Activated B cell treated with CpG ODN at 0.5 μM for 24 hours (primary cell): ENCODE results near the gene ITPKC. TPM values are rescaled to one million over a fixed set of nuclear protein-coding genes. Genes with fewer than 3 reads are reported as not detected.

ENCODE experiments used
- ATAC-seq: fragments of 200-7000 bp; cut with Tn5 transposase; one replicate; pipeline ENCODE4 v1.10.0; 2021; ENCODE audit warnings: low read depth, mild to moderate bottlenecking, moderate library complexity
- CTCF ChIA-PET: fragments of 350-600 bp; sonication (Branson Sonifier 250); formaldehyde crosslinking; loops from one replicate; lab custom pipeline; 2021; ENCODE audit warnings: antibody characterized with exemption; lab: Charles Lee
- POLR2A ChIA-PET: fragments of 350-600 bp; sonication (Branson Sonifier 250); formaldehyde crosslinking; loops from one replicate; lab custom pipeline; 2021; ENCODE audit warnings: antibody characterized with exemption; lab: Charles Lee
- DNase-seq: peaks from one replicate; pipeline ENCODE4 v3.0.0; 2022
- H3K27ac Mint-ChIP-seq: one replicate; pipeline ENCODE4 v1.8.0; 2020; ENCODE audit warnings: mixed read lengths
- H3K27me3 Mint-ChIP-seq: one replicate; pipeline ENCODE4 v1.8.0; 2021; ENCODE audit warnings: mixed read lengths
- H3K36me3 Mint-ChIP-seq: one replicate; pipeline ENCODE4 v1.8.0; 2021; ENCODE audit warnings: low read depth, mixed read lengths
- H3K4me1 Mint-ChIP-seq: one replicate; pipeline ENCODE4 v1.8.0; 2021; ENCODE audit warnings: mixed read lengths
- H3K4me3 Mint-ChIP-seq: one replicate; pipeline ENCODE4 v1.8.0; 2020; ENCODE audit warnings: mild to moderate bottlenecking, mixed read lengths
- H3K9me3 Mint-ChIP-seq: one replicate; pipeline ENCODE4 v1.8.0; 2020; ENCODE audit warnings: mixed read lengths
- intact Hi-C: fragments of 100-400 bp; cut with micrococcal nuclease; formaldehyde crosslinking; loops from one replicate; pipeline ENCODE4 v1.15.1; 2024
- total RNA-seq: library from RNA; stranded (reverse); gene quantifications from 2 replicates; pipeline ENCODE4 v1.2.3, GENCODE V29; 2022
- TF ChIP-seq, protein P1 (sequence below): fragments of 200-600 bp; IDR thresholded peaks from one replicate; pipeline ENCODE4 v1.8.0; 2022; ENCODE audit warnings: antibody characterized with exemption, mild to moderate bottlenecking

The ITPKC gene
- total RNA-seq, 1 donor from 2014 or later, result 13.3 TPM

DNA sequence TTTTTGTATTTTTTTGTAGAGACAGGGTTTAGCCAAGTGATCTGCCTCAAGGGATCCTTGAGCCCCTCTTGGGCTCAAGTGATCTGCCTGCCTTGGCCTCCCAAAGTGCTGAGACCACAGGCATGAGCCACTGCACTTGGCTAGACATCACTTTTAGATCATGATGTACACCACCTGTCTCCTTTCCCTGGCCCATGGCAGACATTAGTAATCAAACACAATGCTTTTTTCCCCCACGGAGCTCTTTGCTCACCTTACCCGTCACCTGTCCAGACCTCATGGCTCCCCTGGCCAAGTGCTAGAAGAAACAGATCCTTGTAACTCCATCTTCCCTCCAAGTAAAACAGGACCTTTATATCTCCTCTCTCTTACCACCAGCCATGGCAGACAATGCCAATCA is 44.9 kb upstream of the ITPKC start:
- H3K9me3 Mint-ChIP-seq, result peaks cover 7% of the 10 kb centered on the region
- H3K4me3 Mint-ChIP-seq, result no peak overlapping the region
- peaks cover 20% of the 10 kb centered on the region for H3K36me3 Mint-ChIP-seq
- TF ChIP-seq, protein P1, sequence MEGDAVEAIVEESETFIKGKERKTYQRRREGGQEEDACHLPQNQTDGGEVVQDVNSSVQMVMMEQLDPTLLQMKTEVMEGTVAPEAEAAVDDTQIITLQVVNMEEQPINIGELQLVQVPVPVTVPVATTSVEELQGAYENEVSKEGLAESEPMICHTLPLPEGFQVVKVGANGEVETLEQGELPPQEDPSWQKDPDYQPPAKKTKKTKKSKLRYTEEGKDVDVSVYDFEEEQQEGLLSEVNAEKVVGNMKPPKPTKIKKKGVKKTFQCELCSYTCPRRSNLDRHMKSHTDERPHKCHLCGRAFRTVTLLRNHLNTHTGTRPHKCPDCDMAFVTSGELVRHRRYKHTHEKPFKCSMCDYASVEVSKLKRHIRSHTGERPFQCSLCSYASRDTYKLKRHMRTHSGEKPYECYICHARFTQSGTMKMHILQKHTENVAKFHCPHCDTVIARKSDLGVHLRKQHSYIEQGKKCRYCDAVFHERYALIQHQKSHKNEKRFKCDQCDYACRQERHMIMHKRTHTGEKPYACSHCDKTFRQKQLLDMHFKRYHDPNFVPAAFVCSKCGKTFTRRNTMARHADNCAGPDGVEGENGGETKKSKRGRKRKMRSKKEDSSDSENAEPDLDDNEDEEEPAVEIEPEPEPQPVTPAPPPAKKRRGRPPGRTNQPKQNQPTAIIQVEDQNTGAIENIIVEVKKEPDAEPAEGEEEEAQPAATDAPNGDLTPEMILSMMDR, result no peak
- intact Hi-C loops, result no loop called here
- H3K27me3 Mint-ChIP-seq, result no peaks in the 10 kb centered on the region
- no peak overlapping the region for H3K27ac Mint-ChIP-seq
- no peaks in the 10 kb centered on the region for H3K4me1 Mint-ChIP-seq
- CTCF ChIA-PET, result no interaction called here
- POLR2A ChIA-PET, result no interaction called here
- DNase-seq (no peak), ATAC-seq (no peak)

DNA sequence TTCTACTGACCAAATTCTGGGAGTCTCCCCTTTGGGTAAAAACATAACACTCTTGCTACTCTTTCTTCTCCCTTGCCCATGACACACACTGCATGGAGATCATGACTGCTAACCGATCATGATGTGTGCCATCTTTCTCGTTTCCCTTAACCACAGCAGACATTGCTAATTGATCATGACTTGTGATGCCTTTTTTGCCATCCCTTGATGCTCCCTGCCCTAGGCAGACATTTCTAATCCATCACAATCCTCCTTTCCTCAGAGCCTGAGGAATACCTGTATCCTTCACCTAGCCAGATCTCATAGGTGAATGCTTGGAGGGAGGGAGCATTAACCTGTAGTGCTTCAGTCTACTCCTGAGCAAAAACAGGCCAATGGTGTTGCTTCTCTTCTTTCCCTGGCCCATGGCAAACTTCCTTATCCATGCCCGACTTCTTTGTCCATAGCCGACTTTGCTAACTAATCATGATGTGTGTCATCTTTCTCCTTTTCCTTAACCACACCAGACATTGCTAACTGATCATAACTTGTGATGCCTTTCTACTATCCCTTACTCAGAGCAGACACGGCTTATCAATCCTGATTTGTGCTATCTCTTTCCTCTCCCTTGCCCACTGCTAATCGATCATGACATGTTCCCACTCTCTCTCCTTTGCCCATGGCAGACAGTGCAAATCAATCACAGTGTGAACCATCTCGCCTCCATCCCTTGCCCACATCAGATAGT is 44.2 kb upstream of the ITPKC start:
- peaks cover 7% of the 10 kb centered on the region for H3K9me3 Mint-ChIP-seq
- no peaks in the 10 kb centered on the region for H3K27me3 Mint-ChIP-seq
- H3K27ac Mint-ChIP-seq, result no peak overlapping the region
- H3K4me3 Mint-ChIP-seq, result no peak overlapping the region
- peaks cover 20% of the 10 kb centered on the region for H3K36me3 Mint-ChIP-seq
- ATAC-seq, result no peak
- TF ChIP-seq, protein P1, result no peak
- H3K4me1 Mint-ChIP-seq, result no peaks in the 10 kb centered on the region
- ChIA-PET POLR2A (no interaction called here), CTCF (no interaction called here)
- DNase-seq, result no peak
- intact Hi-C loops, result no loop called here

DNA sequence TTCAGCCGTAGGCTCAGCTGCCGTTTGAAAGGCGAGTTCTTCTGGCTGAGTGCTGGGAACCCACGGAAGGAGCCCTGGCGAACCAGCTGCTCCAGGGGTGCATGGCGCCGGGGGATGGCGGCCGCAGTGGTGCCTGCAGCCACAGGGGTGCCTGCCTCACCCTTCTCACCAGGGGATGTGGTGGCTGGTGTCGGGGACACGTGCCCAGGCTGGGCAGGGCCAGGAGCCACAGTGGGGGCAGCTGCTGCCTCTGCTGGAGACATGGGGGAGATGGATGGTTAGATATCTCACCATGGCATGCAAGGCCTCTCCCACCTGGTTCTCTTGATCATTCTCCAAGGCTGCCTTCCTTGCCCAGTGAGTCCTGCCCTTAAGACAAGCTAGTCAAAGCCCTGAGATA is 43.5 kb upstream of the ITPKC start:
- intact Hi-C loops, result no loop called here
- ChIA-PET CTCF (no interaction called here), POLR2A (no interaction called here)
- ATAC-seq (no peak), DNase-seq (no peak)
- Mint-ChIP-seq H3K27ac (no peak overlapping the region), H3K4me1 (no peaks in the 10 kb centered on the region), H3K9me3 (peaks cover 7% of the 10 kb centered on the region), H3K4me3 (no peak overlapping the region), H3K36me3 (peaks cover 25% of the 10 kb centered on the region), H3K27me3 (no peaks in the 10 kb centered on the region)
- TF ChIP-seq, protein P1, result no peak

DNA sequence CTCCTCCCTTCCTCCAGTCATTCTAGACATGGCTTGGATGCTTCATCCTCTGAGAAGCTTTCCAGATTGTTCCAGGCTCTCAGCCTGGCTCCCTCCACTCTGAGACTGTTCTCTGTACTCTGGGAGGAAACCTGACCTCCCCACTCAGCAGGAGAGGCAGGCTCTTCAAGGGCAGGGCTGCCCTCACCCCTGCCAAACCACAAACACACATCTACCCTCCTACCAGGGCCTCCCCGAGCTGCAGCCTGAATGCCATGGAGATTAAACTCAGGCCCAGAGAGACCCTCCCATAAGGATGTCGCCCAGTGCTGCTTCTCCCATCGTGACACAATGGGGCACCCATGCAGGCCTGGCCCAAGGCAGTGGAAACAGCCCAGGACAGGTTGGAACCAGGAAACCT is 42.6 kb upstream of the ITPKC start:
- peaks cover 3% of the 10 kb centered on the region for H3K9me3 Mint-ChIP-seq
- H3K27me3 Mint-ChIP-seq, result no peaks in the 10 kb centered on the region
- H3K4me3 Mint-ChIP-seq, result no peak overlapping the region
- intact Hi-C loops, result no loop called here
- ATAC-seq (no peak), DNase-seq (no peak)
- POLR2A ChIA-PET, result no interaction called here
- CTCF ChIA-PET, result no interaction called here
- TF ChIP-seq, protein P1, result no peak
- no peak overlapping the region for H3K27ac Mint-ChIP-seq
- H3K36me3 Mint-ChIP-seq, result peaks cover 22% of the 10 kb centered on the region
- no peaks in the 10 kb centered on the region for H3K4me1 Mint-ChIP-seq

DNA sequence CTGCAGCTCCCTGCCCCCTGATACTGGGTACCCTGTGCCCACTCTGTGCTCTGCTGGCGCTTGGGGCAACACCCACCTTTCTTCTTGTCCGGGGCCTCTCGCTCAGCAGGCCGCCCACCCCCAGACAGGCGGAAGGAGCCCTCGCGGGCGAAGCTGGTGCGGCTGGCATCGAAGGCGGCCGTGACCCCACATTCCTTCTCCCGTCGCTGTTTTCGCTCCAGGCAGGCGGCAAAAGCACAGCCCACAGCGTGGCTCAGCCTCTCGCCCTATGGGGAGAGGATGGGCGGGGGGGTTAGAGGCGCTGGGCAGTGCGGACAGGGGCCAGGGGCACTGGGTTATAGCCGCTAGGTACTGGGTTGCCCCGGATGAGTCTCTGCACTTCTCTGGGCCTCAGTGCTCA is 39.8 kb upstream of the ITPKC start:
- TF ChIP-seq, protein P1, result no peak
- Mint-ChIP-seq H3K27me3 (no peaks in the 10 kb centered on the region), H3K27ac (no peak overlapping the region), H3K36me3 (peaks cover 21% of the 10 kb centered on the region), H3K9me3 (no peaks in the 10 kb centered on the region), H3K4me3 (no peak overlapping the region), H3K4me1 (no peaks in the 10 kb centered on the region)
- DNase-seq, result no peak
- no peak for ATAC-seq
- POLR2A ChIA-PET, result no interaction called here
- intact Hi-C loops, result no loop called here
- CTCF ChIA-PET, result no interaction called here
